Stimulated activated CD8-positive, alpha-beta memory T cell treated with anti-CD3 and anti-CD28 coated beads, Interleukin-7, amount 100 ng/mL, for 1 hour (primary cell): ENCODE data around the gene PTPRT.

Experiments used
- DNase-seq, 2 donors: peaks; one replicate each; pipeline ENCODE4 v3.0.0-alpha.2; 2020; ENCODE audit warnings: low read depth in 2 of 2

PTPRT gene

GRCh38 chr20:43023836-43024235 lies 165.9 kb downstream of the PTPRT start:
- no peak for DNase-seq

GRCh38 chr20:43022568-43022967 lies 167.1 kb downstream of the PTPRT start:
- DNase-seq: no peak

- no peak for DNase-seq
Observed at GRCh38 chr20:43022081-43022480, 167.6 kb downstream of the PTPRT start.

DNA sequence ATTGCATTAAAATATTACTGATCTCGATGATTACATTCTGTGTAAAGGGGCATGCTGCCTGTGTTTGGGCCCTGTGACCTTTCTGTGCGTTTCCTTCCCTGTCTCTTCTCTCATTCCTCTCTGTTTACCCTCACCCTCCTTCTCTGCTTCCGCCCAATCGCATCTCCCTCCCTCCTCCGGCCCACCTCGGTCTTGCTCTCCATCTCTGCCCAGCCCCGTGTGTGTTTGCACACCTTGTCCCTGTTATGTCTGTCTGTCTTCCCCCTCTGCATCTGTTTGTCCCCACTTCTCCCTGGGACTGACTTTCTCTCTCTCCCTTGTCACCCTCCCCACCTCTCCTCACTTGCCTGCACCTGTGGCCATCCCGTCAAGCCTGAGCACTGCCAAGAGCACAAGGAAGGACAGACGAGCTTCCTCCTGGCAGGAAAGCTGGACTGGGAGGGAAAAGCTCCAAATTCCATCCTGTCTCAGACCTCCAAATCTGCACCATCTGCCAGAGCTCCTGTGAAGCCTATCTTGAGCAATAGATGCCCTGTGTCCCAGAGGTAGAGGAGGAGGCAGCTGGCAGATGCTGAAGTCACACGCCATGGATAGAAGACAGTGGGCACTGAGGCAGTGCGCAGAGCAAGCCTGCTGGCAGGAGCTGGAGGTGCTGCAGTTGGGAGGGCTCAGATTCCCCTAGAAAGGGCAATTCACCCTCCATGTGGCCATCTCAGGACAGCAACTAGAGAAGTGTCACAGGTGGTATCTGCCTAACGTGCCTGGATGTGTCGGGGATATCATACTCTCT lies 172.3 kb downstream of the PTPRT start:
- no peak for DNase-seq

DNA sequence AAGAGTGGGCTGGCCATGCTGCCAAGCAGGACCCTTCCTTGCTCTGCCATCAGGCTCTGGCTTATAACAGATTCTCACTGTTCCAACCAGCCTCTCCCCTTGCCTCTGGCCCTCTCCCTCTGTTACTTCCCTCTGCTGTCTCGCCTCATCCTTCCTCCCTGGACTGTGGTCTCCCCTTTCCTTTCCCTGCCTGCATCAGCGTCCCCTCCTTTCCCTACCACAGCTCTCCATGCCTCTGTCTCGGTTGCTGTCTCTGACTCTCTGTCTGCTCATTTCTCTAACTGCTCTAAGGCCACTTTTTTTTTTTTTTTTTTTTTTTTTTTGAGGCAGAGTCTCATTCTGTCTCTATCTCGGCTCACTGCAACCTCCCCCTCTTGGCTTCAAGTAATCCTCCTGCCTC lies 173.4 kb downstream of the PTPRT start:
- no peak for DNase-seq

GRCh38 chr20:43015566-43015965 lies 174.1 kb downstream of the PTPRT start:
- no peak for DNase-seq

DNA sequence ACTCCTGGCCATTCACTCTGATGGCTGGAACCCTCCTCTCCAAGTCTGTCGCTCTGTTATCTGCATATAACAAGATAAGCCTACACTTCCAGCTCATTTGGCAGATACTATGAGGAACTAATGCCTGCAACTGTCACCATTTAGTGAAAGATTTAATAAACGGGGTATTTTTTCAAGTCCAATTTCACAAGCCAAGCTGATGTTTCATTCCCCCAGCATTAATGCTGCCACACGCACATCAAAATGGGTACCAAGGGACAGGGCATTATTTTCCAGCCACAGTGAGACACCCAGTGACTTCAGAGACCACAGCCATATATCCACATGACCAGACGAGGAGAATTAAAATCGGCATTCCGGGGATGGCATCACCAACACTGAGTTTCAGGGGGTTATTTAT lies 175.5 kb downstream of the PTPRT start:
- DNase-seq: no peak

GRCh38 chr20:43011491-43011890 lies 178.2 kb downstream of the PTPRT start:
- no peak for DNase-seq

- no peak for DNase-seq
Observed at GRCh38 chr20:43009532-43009931, 180.2 kb downstream of the PTPRT start.

GRCh38 chr20:43007525-43007924 lies 182.2 kb downstream of the PTPRT start:
- no peak for DNase-seq

- no peak for DNase-seq
Observed at GRCh38 chr20:43006651-43007375, 182.9 kb downstream of the PTPRT start.

DNA sequence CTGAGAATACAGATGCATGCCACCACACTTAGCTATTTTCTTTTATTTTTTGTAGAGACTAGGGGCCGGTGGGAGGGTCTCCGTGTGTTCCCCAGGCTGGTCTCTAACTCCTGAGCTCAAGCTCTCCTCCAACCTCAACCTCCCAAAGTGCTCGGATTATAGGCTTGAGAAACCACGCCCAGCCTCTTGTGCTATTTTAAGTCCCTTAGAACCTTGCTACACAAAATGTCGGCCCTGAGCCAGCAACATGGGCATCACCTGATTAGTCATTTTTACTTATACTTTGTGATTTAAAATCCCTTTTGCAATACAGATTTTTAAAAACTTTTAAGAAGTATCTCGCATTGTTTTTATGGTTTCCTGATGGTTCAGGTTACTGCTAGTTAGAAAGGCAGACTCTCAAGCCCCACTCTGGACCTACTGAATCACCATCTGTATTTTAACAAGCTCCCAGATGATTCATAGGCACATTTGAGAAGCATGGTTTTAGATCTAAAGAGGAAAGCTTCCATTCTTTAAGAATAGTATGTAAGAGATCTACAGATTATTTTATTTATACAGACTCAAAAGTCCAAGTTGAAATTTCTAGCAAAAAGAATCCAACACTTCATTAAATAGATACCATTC lies 186.3 kb downstream of the PTPRT start:
- DNase-seq: no peak

GRCh38 chr20:42996141-42996540 lies 193.6 kb downstream of the PTPRT start:
- DNase-seq: no peak

DNA sequence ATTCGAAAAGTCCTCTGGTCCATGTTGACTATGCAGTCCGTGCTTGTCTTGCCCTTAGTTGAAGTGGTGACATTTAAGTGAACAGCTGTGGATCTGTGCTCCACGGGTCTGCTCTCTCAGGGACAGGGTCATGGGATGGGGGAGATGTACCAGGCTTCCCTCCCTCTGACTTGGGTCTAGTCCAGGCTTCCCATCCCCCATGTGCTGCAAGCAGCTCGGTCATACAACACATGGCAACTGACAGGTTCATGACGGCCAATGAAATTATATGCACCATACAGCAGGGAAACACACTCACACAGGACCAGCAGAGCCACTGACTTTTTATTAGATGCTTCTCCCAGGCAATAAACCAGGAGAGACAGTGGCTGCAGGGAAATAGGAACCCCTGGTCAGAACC lies 201.4 kb downstream of the PTPRT start:
- no peak for DNase-seq

DNA sequence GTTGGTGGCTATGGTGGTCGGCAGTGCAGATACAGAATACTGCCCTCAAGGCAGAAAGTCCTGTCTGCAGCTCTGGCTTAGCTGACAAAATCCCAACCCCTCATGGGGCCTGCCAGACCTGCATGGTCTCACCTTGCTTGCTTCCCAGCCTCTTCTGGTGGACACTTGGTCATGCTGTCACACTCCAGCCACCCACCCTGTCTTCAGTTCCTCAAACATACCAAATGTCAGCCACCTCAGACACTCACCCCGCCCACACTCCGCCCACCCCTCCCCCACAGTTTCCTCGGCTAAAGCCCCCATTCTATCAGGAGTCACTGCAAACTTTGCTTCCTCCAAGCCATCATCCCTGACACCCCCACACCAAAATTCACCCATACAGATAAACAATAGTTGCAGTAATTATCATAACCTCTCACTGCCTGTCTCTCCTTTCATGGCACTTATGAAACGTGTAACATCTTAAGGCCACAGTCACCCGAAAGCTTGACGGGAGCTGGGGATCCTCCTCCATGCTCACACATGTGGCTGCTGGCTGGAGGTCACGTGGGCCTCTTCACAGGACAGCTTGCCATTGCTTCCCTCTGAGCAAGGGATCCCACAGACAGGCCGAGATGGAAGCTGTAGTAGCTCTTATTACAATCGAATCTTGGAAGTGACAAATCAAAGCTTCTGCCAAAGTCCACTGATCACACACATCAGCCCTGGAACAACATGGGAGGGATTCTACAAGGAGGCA lies 202.2 kb downstream of the PTPRT start:
- DNase-seq: no peak

DNA sequence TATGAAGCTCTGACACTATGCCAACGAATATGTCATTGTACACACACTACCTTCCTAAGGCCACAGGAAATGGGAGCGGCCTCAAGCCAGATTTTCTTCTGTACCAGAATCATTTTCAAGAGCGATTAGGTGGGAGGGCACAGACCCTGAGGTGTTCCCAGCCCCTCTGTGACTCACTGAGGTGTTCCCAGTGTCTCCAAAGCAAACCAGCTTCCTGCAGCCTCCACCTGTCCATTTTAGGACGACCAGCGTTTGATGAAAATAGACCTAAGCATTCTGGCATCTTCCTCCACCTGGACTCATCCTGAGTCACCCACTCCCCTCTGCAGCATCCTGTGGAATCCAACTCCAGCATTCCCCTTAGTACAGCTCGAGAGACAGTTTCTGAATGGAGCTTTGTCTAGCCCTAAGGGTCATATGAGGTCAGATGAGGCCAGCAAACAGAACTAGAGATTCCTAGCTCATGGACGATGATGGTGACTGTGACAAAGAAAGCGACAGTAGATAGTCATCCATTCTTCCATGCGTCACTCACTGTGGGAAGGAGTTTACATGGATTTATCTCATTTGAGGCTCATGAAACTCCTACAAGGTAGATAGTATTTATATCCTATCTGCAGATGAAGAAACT lies 203.4 kb downstream of the PTPRT start:
- no peak for DNase-seq

DNA sequence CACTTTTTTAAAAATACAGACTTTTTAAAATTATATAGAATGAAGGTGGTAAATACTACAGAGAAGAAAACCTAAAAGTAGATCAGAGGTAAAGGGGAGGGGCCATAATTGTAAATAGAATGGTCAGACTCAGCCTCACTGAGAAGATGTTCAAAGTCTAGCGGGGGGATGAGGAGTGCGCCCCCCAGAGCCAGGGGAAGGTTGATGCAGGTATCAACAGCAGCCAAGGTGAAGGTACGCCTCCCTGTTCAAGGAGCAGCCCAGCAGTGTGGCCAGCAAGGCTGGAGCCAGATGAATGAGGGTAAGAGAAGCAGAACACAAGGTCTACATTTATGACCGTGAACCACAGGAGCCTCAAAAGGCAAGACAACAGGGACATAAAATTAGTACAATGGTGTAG lies 204.1 kb downstream of the PTPRT start:
- DNase-seq: no peak

GRCh38 chr20:42982218-42982617 lies 207.5 kb downstream of the PTPRT start:
- no peak for DNase-seq

DNA sequence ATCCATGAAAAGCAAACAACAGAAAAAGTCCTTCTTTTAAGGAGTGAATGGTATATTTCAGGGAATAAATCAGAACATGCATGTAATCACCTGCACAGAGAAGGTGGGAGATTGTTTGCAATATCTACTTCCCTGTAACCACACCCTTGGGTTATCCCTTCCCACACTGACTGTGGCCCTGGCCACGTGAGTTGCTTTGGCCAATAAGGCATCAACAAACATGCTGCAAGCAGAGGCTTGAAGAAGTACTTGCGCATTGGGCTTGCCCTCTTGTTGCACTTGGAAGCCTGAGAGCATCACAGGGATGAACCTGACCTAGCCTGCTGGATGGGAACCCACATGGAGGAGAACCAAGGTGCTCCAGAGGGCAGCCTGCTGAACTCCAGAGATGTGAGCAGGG lies 208.5 kb downstream of the PTPRT start:
- DNase-seq: no peak

DNA sequence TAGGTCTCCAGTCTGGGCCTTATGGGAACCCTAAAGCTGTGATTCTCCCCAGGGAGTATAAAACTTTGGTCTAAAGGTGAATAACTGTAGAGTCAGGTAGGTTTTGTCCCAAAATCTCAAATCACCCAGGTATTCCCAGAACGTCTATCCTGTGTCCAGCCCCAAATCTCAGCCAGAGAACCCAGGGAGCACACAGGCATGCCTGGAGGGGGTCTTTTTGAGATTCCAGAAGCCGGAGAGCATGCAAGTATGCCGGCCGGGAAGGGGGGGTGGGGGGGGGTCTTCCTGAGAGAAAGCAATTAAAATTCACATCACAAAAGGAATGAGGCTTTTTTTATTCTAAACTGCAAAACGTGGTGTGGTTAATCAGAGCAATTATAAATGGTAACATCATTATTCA lies 210.0 kb downstream of the PTPRT start:
- DNase-seq: no peak

- DNase-seq: no peak
Observed at GRCh38 chr20:42978184-42978974, 211.3 kb downstream of the PTPRT start.
